IPS DF 19.7 (cell line): ENCODE data around the gene SMAD6.

Experiments used
- DNase-seq: peaks from one replicate; pipeline ENCODE4 v3.0.0-alpha.2; 2013; ENCODE audit warnings: low read depth, low spot score

The SMAD6 gene

GRCh38 chr15:66774001-66774814, 72.2 kb downstream of the SMAD6 start:
- no peak for DNase-seq

DNA sequence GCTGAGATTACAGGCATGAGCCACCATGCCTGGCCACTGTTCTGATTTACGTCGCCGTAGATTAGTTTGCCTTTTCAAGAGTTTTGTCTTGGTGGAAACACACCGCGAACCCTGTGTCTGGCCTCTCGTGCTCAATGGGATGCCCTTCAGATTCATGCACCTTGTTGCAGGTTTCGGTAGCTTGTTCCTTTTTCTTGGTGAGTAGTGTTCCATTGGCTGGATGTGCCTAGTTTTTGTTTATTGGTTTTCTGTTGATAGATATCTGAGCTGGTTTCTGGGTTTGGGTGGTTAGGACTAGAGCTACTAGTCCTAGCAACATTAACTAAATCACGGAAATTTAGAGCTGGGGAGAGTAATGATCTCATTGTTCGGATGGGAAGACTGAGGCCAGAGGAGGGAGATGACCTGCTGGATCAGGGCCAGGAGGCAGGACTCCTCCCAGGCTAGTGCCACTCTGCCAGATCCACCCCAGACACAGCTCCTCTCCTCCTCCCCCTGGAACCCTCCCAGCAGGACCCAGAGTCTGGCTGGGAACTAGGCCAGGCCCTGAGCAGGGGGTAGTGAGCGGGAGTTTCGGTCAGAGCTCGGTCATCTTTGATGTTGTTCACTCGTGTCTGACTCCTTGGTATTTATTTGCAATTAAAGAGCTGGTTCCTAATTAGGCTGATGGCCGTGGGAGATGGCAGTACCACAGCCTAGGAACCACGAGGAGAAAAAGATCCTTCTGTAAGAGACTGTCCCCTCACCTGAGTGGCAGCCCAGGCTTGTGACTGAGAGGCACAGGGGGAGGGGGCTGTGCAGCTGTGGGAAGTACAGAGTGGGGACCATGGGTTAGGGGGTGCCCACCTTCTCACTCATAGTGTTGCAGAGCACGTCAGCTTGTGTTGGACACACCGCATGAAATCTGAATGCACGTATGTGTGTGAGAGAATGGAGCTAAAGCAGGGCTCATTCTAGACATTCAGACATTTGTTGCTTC, 73.4 kb downstream of the SMAD6 start:
- DNase-seq, result no peak

- DNase-seq, result no peak
These were observed 75.0 kb downstream of the SMAD6 start for GRCh38 chr15:66777054-66777453.

- no peak for DNase-seq
These were observed 75.7 kb downstream of the SMAD6 start for GRCh38 chr15:66777596-66778313.

DNA sequence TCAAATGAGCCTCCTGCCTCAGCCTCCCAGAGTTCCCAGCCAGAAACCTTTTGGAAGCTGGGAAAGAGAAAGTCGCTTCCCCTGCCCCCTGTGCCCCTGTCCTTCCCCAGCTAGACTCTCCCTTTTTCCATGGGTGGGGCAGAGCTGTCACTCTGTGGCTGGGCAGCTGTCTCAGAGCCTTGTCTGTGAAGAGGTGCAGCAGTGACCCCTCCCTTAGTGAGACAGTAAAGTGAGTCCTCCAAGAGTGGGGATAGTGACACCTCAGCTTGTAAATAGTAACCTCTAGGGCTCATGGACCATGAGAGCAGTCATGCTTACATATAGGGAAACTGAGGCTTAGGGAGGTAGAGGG, 76.3 kb downstream of the SMAD6 start:
- no peak for DNase-seq

DNA sequence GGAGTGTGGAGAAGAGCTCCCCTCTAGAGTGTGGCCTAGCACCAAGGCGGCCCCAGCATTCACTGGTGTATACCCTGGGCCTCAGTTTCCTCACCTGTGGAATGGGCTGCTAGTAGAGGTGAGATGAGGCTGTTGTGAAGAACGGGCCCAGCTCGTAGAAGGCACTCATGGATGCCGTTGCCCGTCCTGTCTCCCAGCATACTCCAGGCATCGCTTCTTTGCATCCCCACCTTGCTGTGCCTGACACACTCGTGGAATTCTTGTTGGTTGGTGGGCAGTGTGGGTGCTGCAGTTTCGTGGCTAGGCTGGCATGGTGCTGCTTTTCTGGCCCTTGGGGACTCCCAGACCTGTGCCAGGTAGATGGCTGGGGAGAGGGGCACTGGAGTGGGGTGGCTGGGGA, 76.7 kb downstream of the SMAD6 start:
- no peak for DNase-seq

DNA sequence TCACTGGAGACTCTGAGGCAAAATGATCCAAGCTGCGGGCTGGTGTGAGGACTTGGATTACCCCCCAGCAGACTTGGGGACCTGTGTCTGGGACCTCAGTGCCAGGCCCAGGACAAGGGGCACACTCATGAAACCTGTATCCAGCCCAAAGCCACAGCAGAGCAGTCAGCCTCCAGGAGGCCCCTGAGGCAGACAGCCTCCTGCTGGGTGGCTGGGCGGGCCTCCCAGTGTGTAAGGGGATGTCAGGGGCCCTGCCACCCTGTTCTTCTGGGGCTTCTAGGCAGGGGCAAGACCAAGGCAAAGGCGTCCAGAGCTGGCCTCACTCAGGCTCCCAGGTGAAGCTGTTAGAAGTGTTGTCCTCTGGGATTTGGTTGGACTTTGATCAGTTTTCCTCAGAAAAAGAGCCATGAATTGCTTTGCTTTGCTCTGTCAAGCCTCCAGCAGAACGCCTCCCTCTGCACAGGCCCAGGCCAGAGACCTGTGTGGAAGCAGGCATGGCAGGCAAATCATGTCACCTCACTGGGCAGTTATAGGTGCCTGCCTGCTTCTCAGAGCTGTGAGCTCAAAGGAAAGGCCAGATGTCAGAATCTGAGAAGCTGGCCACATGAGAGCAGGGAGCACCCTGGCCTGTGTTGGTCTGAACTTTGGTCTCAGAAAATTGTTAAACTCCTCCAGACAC, 77.4 kb downstream of the SMAD6 start:
- DNase-seq, result no peak

DNA sequence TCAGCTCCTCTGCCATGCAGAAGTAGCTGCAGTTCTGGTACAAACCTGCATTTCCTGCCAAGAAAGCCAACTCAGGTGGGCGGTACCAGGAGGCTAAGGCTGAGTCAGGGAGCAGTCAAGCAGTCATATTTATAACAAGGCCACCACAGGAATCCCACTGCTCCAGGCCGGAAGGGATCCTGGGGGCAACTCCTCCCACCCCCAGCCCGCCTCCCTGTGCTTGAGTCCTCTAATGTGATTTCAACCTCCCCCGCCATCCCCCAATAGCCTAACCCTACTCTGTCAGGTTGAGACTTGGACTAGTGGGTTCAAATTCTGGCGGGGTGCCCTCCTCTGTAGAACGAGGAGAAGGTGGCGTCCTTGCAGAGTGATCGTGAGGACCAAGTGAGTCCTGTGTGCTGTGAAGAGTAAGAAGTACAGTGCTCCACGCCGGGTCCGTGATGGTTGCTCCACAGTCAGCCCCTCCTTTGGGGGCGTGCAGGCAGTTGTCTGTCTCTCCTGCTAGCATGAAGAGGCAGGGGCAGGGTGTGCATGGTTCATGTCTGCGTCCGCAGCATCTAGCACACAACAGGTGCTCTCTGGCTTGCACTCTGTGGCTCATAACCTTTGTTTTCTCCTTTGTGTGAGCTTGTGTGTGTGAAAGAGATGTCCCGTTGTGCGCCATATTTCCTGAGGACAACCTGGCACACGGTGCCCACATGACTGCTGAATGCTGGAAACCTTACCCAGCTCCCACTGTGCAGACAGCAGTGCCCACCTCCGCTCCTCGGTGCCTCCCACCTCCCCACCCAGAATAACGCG, 78.3 kb downstream of the SMAD6 start:
- no peak for DNase-seq

GRCh38 chr15:66780973-66781718, 79.1 kb downstream of the SMAD6 start:
- no peak for DNase-seq

GRCh38 chr15:66782785-66783184, 80.7 kb downstream of the SMAD6 start:
- no peak for DNase-seq

GRCh38 chr15:66783314-66783713, 81.3 kb downstream of the SMAD6 start:
- DNase-seq, result no peak

- no peak for DNase-seq
These were observed 81.7 kb downstream of the SMAD6 start for GRCh38 chr15:66783725-66784124.

GRCh38 chr15:66784174-66784573, 82.1 kb downstream of the SMAD6 start:
- DNase-seq, result no peak

GRCh38 chr15:66785637-66786036, 83.6 kb downstream of the SMAD6 start:
- DNase-seq, result no peak

GRCh38 chr15:66786222-66786621, 84.2 kb downstream of the SMAD6 start:
- DNase-seq, result no peak

GRCh38 chr15:66786708-66787488, 84.9 kb downstream of the SMAD6 start:
- DNase-seq, result no peak

DNA sequence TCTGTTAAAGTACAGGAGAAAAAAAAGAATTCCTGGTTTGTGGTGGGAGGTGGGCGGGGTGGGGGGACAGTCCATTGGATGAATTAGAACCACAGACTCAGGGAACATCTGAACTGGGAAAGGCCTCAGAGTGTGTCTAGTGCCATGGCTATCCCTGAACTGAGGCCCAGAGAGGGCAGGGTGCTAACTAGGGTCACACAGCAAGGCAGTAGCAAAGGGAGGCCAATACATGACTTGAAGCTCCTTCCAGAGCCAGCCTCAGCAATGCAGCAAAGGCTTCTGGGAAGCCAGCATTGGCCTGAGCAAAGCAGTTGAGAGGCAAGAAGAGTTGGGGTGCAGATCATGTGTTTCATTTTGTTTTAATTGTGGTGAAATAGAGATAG, 85.4 kb downstream of the SMAD6 start:
- no peak for DNase-seq

- DNase-seq, result no peak
These were observed 86.0 kb downstream of the SMAD6 start for GRCh38 chr15:66788024-66788423.
